Thoracic aorta (tissue), 2 donors: ENCODE results near the gene PHOX2B. TPM values are rescaled to one million over a fixed set of nuclear protein-coding genes. Genes with fewer than 3 reads are reported as not detected.

Source experiments
- ATAC-seq: fragments of 150-250 bp; one replicate; pipeline ENCODE4 v1.8.0; 2017; ENCODE audit warnings: low read depth; ENCODE audit not compliant: insufficient number of reproducible peaks, low FRiP score
- DNase-seq: peaks from one replicate; pipeline ENCODE4 v3.0.0-alpha.2; 2020; ENCODE audit warnings: low spot score
- H3K27ac ChIP-seq, 2 donors: fragments of 200-600 bp; sonication (generic); 1 replicate in 1 of 2; 2 replicates in 1 of 2; pipeline ENCODE4 v1.5.1; 2016; ENCODE audit warnings: mild to moderate bottlenecking in 2 of 2, moderate library complexity in 2 of 2
- H3K27me3 ChIP-seq: fragments of 200-600 bp; sonication (generic); replicated peaks from 2 replicates; pipeline ENCODE4 v1.6.0; 2016; ENCODE audit warnings: mild to moderate bottlenecking; ENCODE audit not compliant: insufficient read depth
- H3K36me3 ChIP-seq: fragments of 200-600 bp; sonication (generic); one replicate; pipeline ENCODE4 v1.5.1; 2016
- H3K4me1 ChIP-seq, 2 donors: fragments of 200-600 bp; sonication (generic); 1 replicate in 1 of 2; 2 replicates in 1 of 2; pipeline versions ENCODE4 v1.5.1 to v1.6.0; 2016; ENCODE audit warnings: low read depth in 2 of 2, mild to moderate bottlenecking in 1 of 2; ENCODE audit not compliant: control insufficient read depth in 1 of 2
- H3K4me3 ChIP-seq: fragments of 200-600 bp; sonication (generic); 2 replicates; pipeline ENCODE4 v1.5.1; 2016; ENCODE audit warnings: mild to moderate bottlenecking
- H3K9me3 ChIP-seq: fragments of 200-600 bp; sonication (generic); 2 replicates; pipeline ENCODE4 v1.5.1; 2016
- total RNA-seq, 2 donors: library from RNA; depleted of rRNA; stranded (reverse); fragments of >200 nt; gene quantifications; one replicate each; pipeline versions ENCODE4 v1.1.0 to v1.2.3, GENCODE V29; 2016
- TF ChIP-seq, protein P1 (sequence below): fragments of 200-600 bp; sonication (generic); IDR thresholded peaks from one replicate; pipeline ENCODE4 v1.5.1; 2019; ENCODE audit warnings: antibody characterized with exemption

PHOX2B gene
- total RNA-seq, 2 donors from 2014 or later, result not detected

DNA sequence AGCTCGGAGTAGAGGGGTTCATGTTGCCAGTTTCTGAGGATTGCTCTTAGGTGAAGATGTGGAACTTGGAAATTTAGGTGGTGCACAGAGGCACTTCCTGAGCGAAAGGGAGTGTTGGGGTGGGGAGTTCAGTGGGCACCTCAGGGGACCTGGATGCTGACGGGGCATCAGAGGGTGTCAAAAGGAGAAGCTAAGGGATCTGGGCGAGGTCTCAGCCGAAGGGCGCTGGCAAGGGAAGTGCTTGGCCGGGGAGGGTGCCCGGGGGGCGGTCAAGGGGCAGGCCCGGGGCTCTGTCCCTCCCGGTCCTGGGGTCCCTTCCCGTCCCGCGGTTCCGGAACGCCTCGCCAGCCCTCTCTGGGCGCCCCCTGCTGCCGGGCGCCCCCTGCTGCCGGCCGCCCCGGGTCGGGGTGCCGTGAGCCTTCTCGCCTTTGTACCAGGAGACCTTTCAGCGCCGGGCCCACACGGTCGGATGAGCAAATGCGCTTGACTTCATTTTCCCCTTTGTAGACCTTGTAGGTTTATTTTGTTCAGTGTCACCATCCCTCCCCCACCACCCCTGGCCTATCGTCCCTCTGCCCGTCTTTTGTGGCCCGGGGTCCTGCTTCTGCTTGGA is 3.0 kb upstream of the PHOX2B start:
- Histone ChIP-seq H3K36me3 (no peaks in the 10 kb centered on the region), H3K27me3 (peaks cover 21% of the 10 kb centered on the region)

DNA sequence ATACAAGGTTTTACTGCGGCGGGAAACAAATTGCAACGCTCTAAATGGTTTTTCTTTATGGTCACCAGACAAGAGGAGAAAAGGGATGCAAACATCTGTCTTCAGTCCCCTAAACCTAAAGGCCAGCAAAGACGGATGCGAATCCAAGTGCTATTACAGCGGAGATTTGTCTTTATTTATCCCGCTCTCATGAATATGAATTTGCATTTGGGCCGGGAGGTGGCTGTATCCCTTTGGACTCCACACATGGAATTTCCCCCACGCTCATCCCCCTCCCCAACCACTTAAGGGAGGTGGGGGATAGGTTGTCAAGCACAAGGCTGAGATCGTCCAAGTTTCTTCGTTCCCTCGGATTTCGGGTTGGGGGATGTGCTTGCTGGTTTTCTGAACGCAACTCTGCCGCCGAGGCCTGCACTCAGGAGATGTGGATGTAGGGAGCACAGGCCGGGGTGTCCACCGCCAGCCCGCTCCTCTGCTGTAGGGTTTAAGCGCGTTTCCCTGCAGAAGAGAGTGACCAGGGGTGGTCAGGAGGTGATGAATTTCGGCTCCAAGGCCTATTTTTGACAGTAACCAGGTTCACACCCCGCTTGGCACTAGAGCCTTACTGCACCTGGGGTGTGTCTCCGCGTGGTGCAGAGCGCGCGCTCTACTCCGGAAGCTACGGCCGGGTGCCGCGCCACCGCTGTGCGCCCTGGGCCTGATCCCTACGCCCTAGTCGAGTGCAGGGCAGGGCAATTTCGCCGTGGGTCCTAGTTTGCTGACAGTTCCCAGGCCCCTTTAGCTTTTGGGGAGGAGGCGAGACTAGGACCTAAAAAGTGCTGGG is 2.3 kb upstream of the PHOX2B start:
- H3K27me3 ChIP-seq, result peaks cover 27% of the 10 kb centered on the region
- H3K9me3 ChIP-seq, result no peaks in the 10 kb centered on the region
- no peaks in the 10 kb centered on the region for H3K4me1 ChIP-seq
- ATAC-seq (no peak), DNase-seq (no peak)
- H3K36me3 ChIP-seq, result no peaks in the 10 kb centered on the region
- TF ChIP-seq, protein P1, sequence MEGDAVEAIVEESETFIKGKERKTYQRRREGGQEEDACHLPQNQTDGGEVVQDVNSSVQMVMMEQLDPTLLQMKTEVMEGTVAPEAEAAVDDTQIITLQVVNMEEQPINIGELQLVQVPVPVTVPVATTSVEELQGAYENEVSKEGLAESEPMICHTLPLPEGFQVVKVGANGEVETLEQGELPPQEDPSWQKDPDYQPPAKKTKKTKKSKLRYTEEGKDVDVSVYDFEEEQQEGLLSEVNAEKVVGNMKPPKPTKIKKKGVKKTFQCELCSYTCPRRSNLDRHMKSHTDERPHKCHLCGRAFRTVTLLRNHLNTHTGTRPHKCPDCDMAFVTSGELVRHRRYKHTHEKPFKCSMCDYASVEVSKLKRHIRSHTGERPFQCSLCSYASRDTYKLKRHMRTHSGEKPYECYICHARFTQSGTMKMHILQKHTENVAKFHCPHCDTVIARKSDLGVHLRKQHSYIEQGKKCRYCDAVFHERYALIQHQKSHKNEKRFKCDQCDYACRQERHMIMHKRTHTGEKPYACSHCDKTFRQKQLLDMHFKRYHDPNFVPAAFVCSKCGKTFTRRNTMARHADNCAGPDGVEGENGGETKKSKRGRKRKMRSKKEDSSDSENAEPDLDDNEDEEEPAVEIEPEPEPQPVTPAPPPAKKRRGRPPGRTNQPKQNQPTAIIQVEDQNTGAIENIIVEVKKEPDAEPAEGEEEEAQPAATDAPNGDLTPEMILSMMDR, result no peak
- no peak overlapping the region for H3K27ac ChIP-seq
- H3K4me3 ChIP-seq, result no peak overlapping the region

More for the DNA sequence above, 3.0 kb upstream of the PHOX2B start:
- Histone ChIP-seq H3K4me1 (no peaks in the 10 kb centered on the region), H3K4me3 (no peak overlapping the region), H3K9me3 (no peaks in the 10 kb centered on the region), H3K27ac (no peak overlapping the region)
- DNase-seq, result no peak
- TF ChIP-seq, protein P1, result no peak
- no peak for ATAC-seq

DNA sequence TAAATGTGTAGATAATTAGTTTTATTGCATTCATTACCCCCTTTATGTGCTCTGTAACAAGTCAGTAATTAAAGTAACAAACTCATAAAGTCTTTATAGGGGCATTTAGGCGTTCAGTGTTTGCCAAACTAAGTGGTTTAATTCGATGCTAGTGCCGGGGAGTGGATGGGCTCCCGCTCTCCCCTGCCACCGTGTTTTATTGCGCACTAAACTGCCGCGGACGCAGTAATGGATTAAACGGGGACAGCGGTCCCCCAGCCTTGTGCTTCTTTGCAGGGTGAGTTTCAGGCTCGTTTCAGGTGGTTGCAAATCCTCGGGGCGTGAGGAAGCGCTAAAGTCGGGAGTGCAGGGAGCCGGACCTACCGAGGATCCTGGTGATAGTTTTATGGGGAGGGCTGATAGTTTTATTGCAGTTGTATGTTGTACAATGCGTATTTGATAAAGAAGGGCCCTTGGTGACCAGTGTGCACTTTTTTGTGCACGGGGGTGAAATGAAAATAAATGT is 1.6 kb upstream of the PHOX2B start:
- no peak for ATAC-seq
- no peak overlapping the region for H3K27ac ChIP-seq
- TF ChIP-seq, protein P1, result no peak
- H3K27me3 ChIP-seq, result peaks cover 32% of the 10 kb centered on the region
- DNase-seq, result no peak
- H3K36me3 ChIP-seq, result no peaks in the 10 kb centered on the region
- no peak overlapping the region for H3K4me3 ChIP-seq
- H3K4me1 ChIP-seq, result no peaks in the 10 kb centered on the region
- no peaks in the 10 kb centered on the region for H3K9me3 ChIP-seq

DNA sequence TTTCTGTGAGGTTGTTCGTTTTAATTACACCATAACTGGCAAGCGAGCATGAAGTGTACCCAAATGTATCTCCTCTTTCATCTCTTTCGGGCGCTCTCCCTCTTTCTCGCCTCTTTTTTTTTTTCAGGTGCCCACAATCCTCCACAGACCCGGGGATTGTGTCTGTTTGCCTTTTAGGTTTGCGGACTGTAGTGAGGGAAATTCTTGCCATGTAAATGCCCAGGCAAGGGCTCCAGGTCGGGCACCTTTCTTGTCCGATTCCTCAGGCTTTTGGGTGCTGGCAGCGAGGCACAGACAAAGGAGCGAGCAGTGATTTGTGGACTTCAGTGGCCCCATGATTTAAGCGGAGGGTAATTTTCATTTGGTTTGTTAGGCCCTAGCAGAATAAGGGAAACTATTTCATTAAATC is 1.1 kb upstream of the PHOX2B start:
- ATAC-seq (no peak), DNase-seq (no peak)
- Histone ChIP-seq H3K9me3 (no peaks in the 10 kb centered on the region), H3K27me3 (peaks cover 36% of the 10 kb centered on the region), H3K36me3 (no peaks in the 10 kb centered on the region), H3K4me1 (no peaks in the 10 kb centered on the region), H3K4me3 (no peak overlapping the region), H3K27ac (no peak overlapping the region)
- TF ChIP-seq, protein P1, result no peak

DNA sequence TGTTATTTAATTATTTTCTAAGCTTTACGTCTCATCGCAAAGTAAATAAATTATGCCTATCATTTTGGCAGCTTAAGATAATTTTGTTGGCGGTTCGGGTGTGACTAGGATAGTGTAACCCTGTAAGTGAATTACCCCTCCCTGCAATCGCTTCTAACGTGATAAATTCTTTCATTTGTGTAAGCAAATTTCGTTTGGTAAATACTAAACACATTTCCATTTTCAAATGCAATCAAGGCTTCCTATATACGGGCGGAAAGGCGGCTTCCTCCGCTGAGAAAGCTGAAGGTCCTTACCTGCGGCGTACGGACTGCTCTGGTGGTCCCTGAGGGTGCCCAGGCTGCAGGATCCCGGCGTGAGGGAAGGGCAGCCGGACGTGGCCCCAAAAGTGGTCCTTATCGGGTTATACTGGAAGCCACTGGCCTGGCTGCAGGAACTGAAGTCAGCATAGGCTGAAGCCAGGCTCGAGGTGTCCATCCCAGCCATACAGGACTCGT is 403 bp downstream of the PHOX2B start:
- DNase-seq, result no peak
- H3K9me3 ChIP-seq, result no peaks in the 10 kb centered on the region
- no peaks in the 10 kb centered on the region for H3K4me1 ChIP-seq
- TF ChIP-seq, protein P1, result no peak
- H3K27me3 ChIP-seq, result peaks cover 36% of the 10 kb centered on the region
- H3K27ac ChIP-seq, result no peak overlapping the region
- no peak overlapping the region for H3K4me3 ChIP-seq
- H3K36me3 ChIP-seq, result no peaks in the 10 kb centered on the region
- ATAC-seq, result no peak
